Stimulated activated CD4-positive, alpha-beta T cell treated with anti-CD3 and anti-CD28 coated beads, Interleukin-15, amount 100 ng/mL, for 24 hours (primary cell): ENCODE results near the gene CAPN3.
"Not testable (repeated sequence)": the region's sequence is repeated elsewhere in the genome, so short reads cannot be mapped to it uniquely, and the experiment has no call there.

Experiments
- DNase-seq: peaks from one replicate; pipeline ENCODE4 v3.0.0-alpha.2; 2020

Gene CAPN3

GRCh38 chr15:42359249-42359648, at the start of gene CAPN3:
Gene CAPN3 (plus strand): TSS chr15:42359501. CDS start chr15:42359806, 305 bp downstream.
- DNase-seq, result no peak

GRCh38 chr15:42313463-42313862, 45.8 kb upstream of the CAPN3 start:
- no peak for DNase-seq

- no peak for DNase-seq
Measured at GRCh38 chr15:42314818-42315217, 44.5 kb upstream of the CAPN3 start.

- no peak for DNase-seq
Measured at GRCh38 chr15:42315521-42315920, 43.8 kb upstream of the CAPN3 start.

- DNase-seq, result not testable (repeated sequence)
Measured at GRCh38 chr15:42316282-42316805, 43.0 kb upstream of the CAPN3 start.

GRCh38 chr15:42319206-42319605, 40.1 kb upstream of the CAPN3 start:
- DNase-seq, result no peak

- no peak for DNase-seq
Measured at GRCh38 chr15:42324308-42324707, 35.0 kb upstream of the CAPN3 start.

GRCh38 chr15:42329161-42329560, 30.1 kb upstream of the CAPN3 start:
- no peak for DNase-seq

- DNase-seq, result no peak
Measured at GRCh38 chr15:42329992-42330391, 29.3 kb upstream of the CAPN3 start.

- DNase-seq, result no peak
Measured at GRCh38 chr15:42331235-42331634, 28.1 kb upstream of the CAPN3 start.

GRCh38 chr15:42332331-42332730, 27.0 kb upstream of the CAPN3 start:
- no peak for DNase-seq

- no peak for DNase-seq
Measured at GRCh38 chr15:42335074-42335473, 24.2 kb upstream of the CAPN3 start.

GRCh38 chr15:42336650-42337049, 22.7 kb upstream of the CAPN3 start:
- DNase-seq, result not testable (repeated sequence)

GRCh38 chr15:42337104-42337503, 22.2 kb upstream of the CAPN3 start:
- DNase-seq, result not testable (repeated sequence)

GRCh38 chr15:42338500-42338899, 20.8 kb upstream of the CAPN3 start:
- no peak for DNase-seq

- DNase-seq, result no peak
Measured at GRCh38 chr15:42343596-42344232, 15.6 kb upstream of the CAPN3 start.

GRCh38 chr15:42344763-42345162, 14.5 kb upstream of the CAPN3 start:
- no peak for DNase-seq

GRCh38 chr15:42345504-42345903, 13.8 kb upstream of the CAPN3 start:
- no peak for DNase-seq

GRCh38 chr15:42348083-42348482, 11.2 kb upstream of the CAPN3 start:
- no peak for DNase-seq

GRCh38 chr15:42349186-42349585, 10.1 kb upstream of the CAPN3 start:
- no peak for DNase-seq

- DNase-seq, result no peak
Measured at GRCh38 chr15:42352401-42352800, 6.9 kb upstream of the CAPN3 start.

- no peak for DNase-seq
Measured at GRCh38 chr15:42353061-42353460, 6.2 kb upstream of the CAPN3 start.

GRCh38 chr15:42354824-42355223, 4.5 kb upstream of the CAPN3 start:
- DNase-seq, result no peak

GRCh38 chr15:42355291-42355690, 4.0 kb upstream of the CAPN3 start:
- no peak for DNase-seq

GRCh38 chr15:42356851-42357250, 2.5 kb upstream of the CAPN3 start:
- no peak for DNase-seq
